ENCODE data around the gene PPP2R5D. TPM values are rescaled to one million over a fixed set of nuclear protein-coding genes. Genes with fewer than 3 reads are reported as not detected.

Gene PPP2R5D
- total and polyA plus RNA-seq, 9 of the 15 experiments (the other 6 are each of a cell fraction or from before 2014, with no cell fraction given) = 1.3 to 96.1 (median 38.4) TPM

GRCh38 chr6:43060034-43060754 lies 75.8 kb downstream of the PPP2R5D start (continued):
- TF ChIP-seq ZBTB49 (CRISPR knock-in tag; IDR thresholded peaks at IDR 0.05; ENCODE audit: borderline replicate concordance) (no peak), MIER1 (IDR thresholded peaks at IDR 0.05; ENCODE audit: low read depth) (0 out of 2 replicates have a peak, but pooled peaks have one; percentile 9), MLLT1 (IDR thresholded peaks at IDR 0.05) (0 out of 4 replicates have a peak, but pooled peaks of 1 of the 2 experiments have one; percentile 35), KAT8 (IDR thresholded peaks at IDR 0.05; ENCODE audit: low read depth) (no peak), NKRF (IDR thresholded peaks at IDR 0.05; ENCODE audit: borderline replicate concordance) (peak; percentile 91; the same call in 1 of the 2 replicates), FOSL1 (tag; conservative IDR thresholded peaks at IDR 0.05) (peak; percentile 67), DPF2 (IDR thresholded peaks at IDR 0.05) (0 out of 2 replicates have a peak, but pooled peaks have one; percentile 9), ZNF12 (CRISPR knock-in tag; IDR thresholded peaks at IDR 0.05) (0 out of 2 replicates have a peak, but pooled peaks have one; percentile 42), ZFX (CRISPR knock-in tag; IDR thresholded peaks at IDR 0.05) (peak; percentile 48), NR4A1 (CRISPR knock-in tag; IDR thresholded peaks at IDR 0.05) (no peak), NR4A1 (tag; IDR thresholded peaks at IDR 0.05) (peak; percentile 53; the same call in 1 of the 2 replicates), ETS1 (conservative IDR thresholded peaks at IDR 0.05; ENCODE audit: control insufficient read depth, low read depth, low read length) (peak; percentile 16; the same call in 1 of the 2 replicates), NR2C2 (CRISPR knock-in tag; IDR thresholded peaks at IDR 0.05) (no peak), NR2C2 (tag; IDR thresholded peaks at IDR 0.05) (peak; percentile 77), VEZF1 (CRISPR knock-in tag; IDR thresholded peaks at IDR 0.05) (peak; percentile 20; the same call in 1 of the 2 replicates), CREB3 (tag; conservative IDR thresholded peaks at IDR 0.05; ENCODE audit: low read depth) (no peak)

Measured in K562 (cell line).